CD4-positive, alpha-beta T cell (primary cell): ENCODE results near the gene PPM1H. TPM values are rescaled to one million over a fixed set of nuclear protein-coding genes. Genes with fewer than 3 reads are reported as not detected.

ENCODE experiments used
- ATAC-seq: fragments of 200-7000 bp; cut with Tn5 transposase; one replicate; pipeline ENCODE4 v1.10.0; 2022; ENCODE audit warnings: mild to moderate bottlenecking; ENCODE audit not compliant: poor library complexity
- CTCF ChIA-PET: fragments of 350-600 bp; sonication (Branson Sonifier 250); formaldehyde crosslinking; loops from one replicate; lab custom pipeline; 2021; ENCODE audit warnings: antibody characterized with exemption, inconsistent platforms; lab: Charles Lee
- POLR2A ChIA-PET: fragments of 350-600 bp; sonication (Branson Sonifier 250); formaldehyde crosslinking; loops from one replicate; lab custom pipeline; 2021; ENCODE audit warnings: antibody characterized with exemption, inconsistent platforms; lab: Charles Lee
- DNase-seq, 14 experiments: peaks; one replicate each; pipeline ENCODE4 v3.0.0-alpha.2; 2013 to 2020; ENCODE audit warnings: mixed read lengths in 2 of 14
- H3K27ac ChIP-seq, 2 donors: one replicate each; pipeline versions ENCODE4 v1.5.1 to v1.7.0; 2013; ENCODE audit warnings: low read length in 2 of 2, low read depth in 1 of 2, mild to moderate bottlenecking in 1 of 2
- H3K27me3 ChIP-seq, 2 experiments: 1 replicate in 1 of 2; 2 replicates in 1 of 2; pipeline versions ENCODE4 v1.6.1 to v1.7.0; 2013; ENCODE audit warnings: low read length in 2 of 2, control low read depth in 1 of 2, mild to moderate bottlenecking in 1 of 2, moderate library complexity in 1 of 2; ENCODE audit not compliant: insufficient read depth in 2 of 2, control insufficient read depth in 1 of 2
- H3K36me3 ChIP-seq: one replicate; pipeline ENCODE4 v1.6.1; 2013; ENCODE audit warnings: low read length, control low read depth; ENCODE audit not compliant: insufficient read depth
- H3K4me1 ChIP-seq: one replicate; pipeline ENCODE4 v1.6.1; 2013; ENCODE audit warnings: low read length, control low read depth; ENCODE audit not compliant: insufficient read depth
- H3K4me3 ChIP-seq: one replicate; pipeline ENCODE4 v1.5.1; 2013; ENCODE audit warnings: mild to moderate bottlenecking, low read length, moderate library complexity
- H3K9me3 ChIP-seq, 2 experiments: 1 replicate in 1 of 2; 2 replicates in 1 of 2; pipeline versions ENCODE4 v1.6.1 to v1.7.0; 2013; ENCODE audit warnings: low read length in 2 of 2, mild to moderate bottlenecking in 2 of 2, control low read depth in 1 of 2, moderate library complexity in 1 of 2; ENCODE audit not compliant: control insufficient read depth in 1 of 2, insufficient read depth in 1 of 2
- H3K27ac Mint-ChIP-seq: one replicate; pipeline ENCODE4 v1.8.0; 2020; ENCODE audit warnings: mixed read lengths
- H3K27me3 Mint-ChIP-seq: one replicate; pipeline ENCODE4 v1.8.0; 2021; ENCODE audit warnings: mixed read lengths
- H3K36me3 Mint-ChIP-seq: one replicate; pipeline ENCODE4 v1.8.0; 2021; ENCODE audit warnings: low read depth, mixed read lengths
- H3K4me1 Mint-ChIP-seq: one replicate; pipeline ENCODE4 v1.8.0; 2021; ENCODE audit warnings: low read depth, mixed read lengths
- H3K4me3 Mint-ChIP-seq: one replicate; pipeline ENCODE4 v1.8.0; 2020; ENCODE audit warnings: mild to moderate bottlenecking, mixed read lengths
- H3K9me3 Mint-ChIP-seq: one replicate; pipeline ENCODE4 v1.8.0; 2020; ENCODE audit warnings: mixed read lengths
- intact Hi-C, 2 experiments: fragments of 100-400 bp; cut with DNase I in 1 of 2; cut with micrococcal nuclease in 1 of 2; formaldehyde crosslinking; loops; one replicate each; pipeline versions ENCODE4 v1.15.1 to v1.9.0; 2023 to 2025; cut with DNase I, micrococcal nuclease
- total RNA-seq, 174 experiments: library from RNA in 2 of 174; stranded (reverse) in 2 of 174; gene quantifications; one replicate each; pipeline ENCODE4 v1.2.3 and lab custom pipeline; 2021 to 2026
- TF ChIP-seq, protein P1 (sequence below): fragments of 200-600 bp; IDR thresholded peaks from one replicate; pipeline ENCODE4 v1.8.0; 2022; ENCODE audit warnings: antibody characterized with exemption, mild to moderate bottlenecking

PPM1H gene
- total RNA-seq, 2 experiments from 2014 or later = not detected

DNA sequence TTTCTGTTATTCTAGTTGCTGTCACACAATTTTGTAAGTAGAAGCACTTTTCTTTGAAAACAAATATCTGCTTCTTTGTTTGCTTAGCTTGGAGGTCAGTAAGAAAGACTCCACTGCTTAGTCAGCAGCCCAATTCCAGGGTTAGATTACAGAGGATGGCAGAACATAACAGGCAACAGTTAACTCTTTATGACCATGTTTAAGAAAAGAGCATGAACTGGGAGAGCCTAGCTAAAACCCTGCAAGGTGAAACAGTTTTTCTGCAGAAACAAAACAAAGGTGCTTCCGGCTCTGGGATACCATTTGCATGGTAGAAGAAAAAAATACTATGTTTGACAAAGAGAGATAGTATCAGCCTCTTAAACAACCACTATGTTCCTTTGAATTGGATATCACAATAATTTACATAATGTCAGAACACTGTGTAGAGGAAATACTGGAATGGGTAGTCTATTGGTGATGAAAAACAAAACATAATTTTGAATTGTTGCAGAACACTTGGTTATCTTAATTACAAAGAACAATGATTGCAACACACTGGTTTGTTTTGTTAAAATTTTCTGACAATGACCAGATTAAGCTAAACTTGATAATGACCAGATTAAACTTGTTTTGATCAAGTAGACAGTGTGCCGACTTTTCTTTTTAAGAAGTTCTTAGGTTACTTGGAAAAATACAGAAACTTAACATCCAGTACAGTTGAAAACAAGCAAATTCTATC is 22.4 kb upstream of the PPM1H start:
- no peak overlapping the region for H3K27ac Mint-ChIP-seq
- no peaks in the 10 kb centered on the region for H3K36me3 ChIP-seq
- no peak for DNase-seq
- H3K4me3 ChIP-seq = no peak overlapping the region
- ATAC-seq = no peak
- peaks cover 14% of the 10 kb centered on the region for H3K27me3 Mint-ChIP-seq
- intact Hi-C loops = no loop called here
- H3K27me3 ChIP-seq = peaks cover 0 to 4% of the 10 kb centered on the region in 2 experiments
- H3K4me3 Mint-ChIP-seq = no peak overlapping the region
- no peak overlapping the region for H3K27ac ChIP-seq
- H3K9me3 ChIP-seq = no peaks in the 10 kb centered on the region
- TF ChIP-seq, protein P1, sequence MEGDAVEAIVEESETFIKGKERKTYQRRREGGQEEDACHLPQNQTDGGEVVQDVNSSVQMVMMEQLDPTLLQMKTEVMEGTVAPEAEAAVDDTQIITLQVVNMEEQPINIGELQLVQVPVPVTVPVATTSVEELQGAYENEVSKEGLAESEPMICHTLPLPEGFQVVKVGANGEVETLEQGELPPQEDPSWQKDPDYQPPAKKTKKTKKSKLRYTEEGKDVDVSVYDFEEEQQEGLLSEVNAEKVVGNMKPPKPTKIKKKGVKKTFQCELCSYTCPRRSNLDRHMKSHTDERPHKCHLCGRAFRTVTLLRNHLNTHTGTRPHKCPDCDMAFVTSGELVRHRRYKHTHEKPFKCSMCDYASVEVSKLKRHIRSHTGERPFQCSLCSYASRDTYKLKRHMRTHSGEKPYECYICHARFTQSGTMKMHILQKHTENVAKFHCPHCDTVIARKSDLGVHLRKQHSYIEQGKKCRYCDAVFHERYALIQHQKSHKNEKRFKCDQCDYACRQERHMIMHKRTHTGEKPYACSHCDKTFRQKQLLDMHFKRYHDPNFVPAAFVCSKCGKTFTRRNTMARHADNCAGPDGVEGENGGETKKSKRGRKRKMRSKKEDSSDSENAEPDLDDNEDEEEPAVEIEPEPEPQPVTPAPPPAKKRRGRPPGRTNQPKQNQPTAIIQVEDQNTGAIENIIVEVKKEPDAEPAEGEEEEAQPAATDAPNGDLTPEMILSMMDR = no peak
- H3K9me3 Mint-ChIP-seq = no peaks in the 10 kb centered on the region
- ChIA-PET POLR2A (interaction anchor here (0.7 kb wide), 1 partner anchor 101 kb away, joined by 5 read pairs; no protein-coding TSS in a partner anchor), CTCF (no interaction called here)
- no peaks in the 10 kb centered on the region for H3K36me3 Mint-ChIP-seq
- no peaks in the 10 kb centered on the region for H3K4me1 ChIP-seq
- H3K4me1 Mint-ChIP-seq = no peaks in the 10 kb centered on the region

DNA sequence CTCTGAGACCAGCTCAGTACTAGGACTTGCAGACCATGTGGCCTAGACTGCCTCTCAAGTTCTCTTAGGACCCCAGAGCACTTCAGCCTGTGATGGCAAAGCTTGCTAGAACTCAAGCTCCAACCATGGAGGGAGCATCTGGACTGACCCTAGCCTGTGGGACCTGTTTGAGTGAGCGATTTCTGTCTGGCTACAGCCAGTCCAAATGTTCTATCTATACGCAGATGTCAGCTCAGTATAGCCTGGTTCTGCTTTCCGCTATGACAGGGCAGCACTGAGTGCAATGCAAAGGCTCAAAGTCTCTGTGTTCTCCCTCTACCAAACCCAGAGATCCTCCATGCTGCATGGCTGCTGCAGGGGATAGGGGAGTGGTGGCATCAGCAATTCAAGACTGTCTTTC is 20.7 kb upstream of the PPM1H start:
- H3K4me1 ChIP-seq = no peaks in the 10 kb centered on the region
- DNase-seq = no peak
- no peaks in the 10 kb centered on the region for H3K9me3 ChIP-seq
- H3K4me3 ChIP-seq = no peak overlapping the region
- POLR2A ChIA-PET = no interaction called here
- CTCF ChIA-PET = no interaction called here
- TF ChIP-seq, protein P1 = no peak
- peaks cover 0 to 4% of the 10 kb centered on the region in 2 experiments for H3K27me3 ChIP-seq
- Mint-ChIP-seq H3K36me3 (no peaks in the 10 kb centered on the region), H3K27ac (no peak overlapping the region), H3K4me1 (no peaks in the 10 kb centered on the region), H3K9me3 (no peaks in the 10 kb centered on the region), H3K4me3 (no peak overlapping the region), H3K27me3 (peaks cover 21% of the 10 kb centered on the region)
- intact Hi-C loops = no loop called here
- no peak overlapping the region for H3K27ac ChIP-seq
- no peaks in the 10 kb centered on the region for H3K36me3 ChIP-seq
- no peak for ATAC-seq

DNA sequence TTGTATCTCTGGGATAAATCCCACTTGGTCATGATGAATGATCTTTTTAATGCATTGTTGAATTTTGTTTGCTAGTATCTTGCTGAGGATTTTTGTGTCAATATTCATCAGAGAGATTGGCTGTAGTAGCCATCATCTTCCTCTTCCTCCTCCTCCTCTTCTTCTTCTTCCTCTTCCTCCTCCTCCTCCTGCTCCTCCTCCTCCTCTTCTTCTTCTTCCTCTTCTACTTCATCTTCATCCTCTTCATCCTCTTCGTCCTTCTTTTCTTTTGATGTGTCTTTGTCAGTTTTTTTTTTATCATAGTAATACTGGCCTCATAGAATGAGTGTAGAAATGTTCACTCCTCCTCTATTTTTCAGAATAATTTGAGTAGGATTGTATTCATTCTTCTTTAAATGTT is 15.4 kb upstream of the PPM1H start:
- no peaks in the 10 kb centered on the region for H3K9me3 ChIP-seq
- ATAC-seq = no peak
- no peaks in the 10 kb centered on the region for H3K4me1 ChIP-seq
- TF ChIP-seq, protein P1 = no peak
- ChIA-PET CTCF (no interaction called here), POLR2A (no interaction called here)
- no peaks in the 10 kb centered on the region for H3K9me3 Mint-ChIP-seq
- H3K27ac ChIP-seq = no peak overlapping the region
- H3K36me3 Mint-ChIP-seq = no peaks in the 10 kb centered on the region
- no peak overlapping the region for H3K4me3 ChIP-seq
- H3K36me3 ChIP-seq = no peaks in the 10 kb centered on the region
- peaks cover 15% of the 10 kb centered on the region for H3K27me3 Mint-ChIP-seq
- intact Hi-C loops = no loop called here
- no peak overlapping the region for H3K4me3 Mint-ChIP-seq
- H3K4me1 Mint-ChIP-seq = no peaks in the 10 kb centered on the region
- H3K27me3 ChIP-seq = peaks cover 0 to 4% of the 10 kb centered on the region in 2 experiments
- H3K27ac Mint-ChIP-seq = no peak overlapping the region
- DNase-seq = no peak
